ENCODE results near the gene PDCD5.

Gene PDCD5

DNA sequence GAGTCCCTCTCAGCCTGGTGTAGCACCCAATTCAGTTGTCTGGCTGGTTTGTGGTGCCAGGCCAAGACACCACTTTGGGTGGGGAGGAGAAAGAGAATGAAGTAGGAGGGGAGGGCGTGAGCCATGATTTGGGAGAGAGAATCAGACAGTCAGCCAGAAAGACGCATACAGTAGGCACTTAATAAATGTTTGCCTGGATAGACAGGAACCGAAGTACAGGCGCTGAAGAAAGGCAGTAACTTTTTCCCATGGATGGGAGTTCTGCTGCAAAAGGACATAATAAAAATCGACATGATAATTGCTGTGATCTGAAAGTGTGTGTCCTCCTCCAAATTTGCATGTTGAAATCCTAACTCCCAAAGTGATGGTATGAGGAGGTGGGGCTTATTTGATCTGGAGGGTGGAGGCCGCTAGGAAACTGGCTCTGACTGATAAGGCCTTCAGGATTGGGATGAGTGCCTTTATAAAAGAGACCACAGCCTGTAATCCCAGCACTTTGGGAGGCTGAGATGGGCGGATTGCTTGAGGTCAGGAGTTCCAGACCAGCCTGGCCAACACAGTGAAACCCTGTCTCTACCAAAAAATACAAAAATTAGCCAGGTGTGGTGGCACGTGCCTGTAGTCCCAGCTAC lies 38.4 kb upstream of the PDCD5 start:
- no peak for DNase-seq (ENCODE audit: low read depth, low spot score)
- H3K4me3 ChIP-seq (ENCODE audit: low read depth, low read length) = no peak overlapping the region
- TF ChIP-seq, protein P1, sequence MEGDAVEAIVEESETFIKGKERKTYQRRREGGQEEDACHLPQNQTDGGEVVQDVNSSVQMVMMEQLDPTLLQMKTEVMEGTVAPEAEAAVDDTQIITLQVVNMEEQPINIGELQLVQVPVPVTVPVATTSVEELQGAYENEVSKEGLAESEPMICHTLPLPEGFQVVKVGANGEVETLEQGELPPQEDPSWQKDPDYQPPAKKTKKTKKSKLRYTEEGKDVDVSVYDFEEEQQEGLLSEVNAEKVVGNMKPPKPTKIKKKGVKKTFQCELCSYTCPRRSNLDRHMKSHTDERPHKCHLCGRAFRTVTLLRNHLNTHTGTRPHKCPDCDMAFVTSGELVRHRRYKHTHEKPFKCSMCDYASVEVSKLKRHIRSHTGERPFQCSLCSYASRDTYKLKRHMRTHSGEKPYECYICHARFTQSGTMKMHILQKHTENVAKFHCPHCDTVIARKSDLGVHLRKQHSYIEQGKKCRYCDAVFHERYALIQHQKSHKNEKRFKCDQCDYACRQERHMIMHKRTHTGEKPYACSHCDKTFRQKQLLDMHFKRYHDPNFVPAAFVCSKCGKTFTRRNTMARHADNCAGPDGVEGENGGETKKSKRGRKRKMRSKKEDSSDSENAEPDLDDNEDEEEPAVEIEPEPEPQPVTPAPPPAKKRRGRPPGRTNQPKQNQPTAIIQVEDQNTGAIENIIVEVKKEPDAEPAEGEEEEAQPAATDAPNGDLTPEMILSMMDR (IDR thresholded peaks at IDR 0.05; ENCODE audit: low read depth, low read length) = no peak
- in situ Hi-C loops (cut with HindIII; ENCODE audit: low sequenced_read_pairs) = no loop called here

DNA sequence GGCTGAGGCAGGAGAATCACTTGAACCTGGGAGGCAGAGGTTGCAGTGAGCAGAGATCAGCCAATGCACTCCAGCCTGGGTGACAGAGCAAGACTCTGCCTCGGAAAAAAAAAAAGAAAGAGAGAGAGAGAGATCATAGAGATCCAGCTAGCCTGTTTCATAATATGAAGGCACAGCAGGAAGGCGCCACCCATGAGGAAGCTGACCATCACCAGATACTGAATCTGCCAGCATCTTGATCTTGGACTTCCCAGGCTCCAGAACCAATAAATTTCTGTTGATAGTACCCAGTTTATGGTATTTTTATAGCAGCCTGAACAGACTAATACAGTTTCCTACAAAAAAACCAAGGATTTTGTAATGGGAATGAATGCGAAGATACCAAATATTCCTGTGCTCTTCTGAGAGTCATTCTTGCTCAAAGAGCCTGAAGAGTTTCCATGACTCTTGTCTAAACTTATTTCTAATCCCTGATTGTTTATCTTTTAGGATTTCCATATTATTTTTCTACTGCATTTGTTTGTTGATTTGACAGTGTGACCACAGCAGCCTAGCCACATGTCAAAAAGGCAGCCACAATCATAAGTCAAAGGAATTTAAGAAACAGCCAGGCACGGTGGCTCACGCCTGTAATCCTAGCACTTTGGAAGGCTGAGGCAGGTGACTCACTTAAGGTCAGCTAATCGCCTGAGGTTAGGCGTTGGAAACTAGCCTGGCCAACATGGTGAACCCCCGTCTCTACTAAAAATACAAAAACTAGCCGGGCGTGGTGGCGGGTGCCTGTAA lies 37.7 kb upstream of the PDCD5 start:
- in situ Hi-C loops (cut with HindIII; ENCODE audit: low sequenced_read_pairs) = no loop called here
- TF ChIP-seq, protein P1 (IDR thresholded peaks at IDR 0.05; ENCODE audit: low read depth, low read length) = no peak
- no peak overlapping the region for H3K4me3 ChIP-seq (ENCODE audit: low read depth, low read length)
- DNase-seq (ENCODE audit: low read depth, low spot score) = no peak

DNA sequence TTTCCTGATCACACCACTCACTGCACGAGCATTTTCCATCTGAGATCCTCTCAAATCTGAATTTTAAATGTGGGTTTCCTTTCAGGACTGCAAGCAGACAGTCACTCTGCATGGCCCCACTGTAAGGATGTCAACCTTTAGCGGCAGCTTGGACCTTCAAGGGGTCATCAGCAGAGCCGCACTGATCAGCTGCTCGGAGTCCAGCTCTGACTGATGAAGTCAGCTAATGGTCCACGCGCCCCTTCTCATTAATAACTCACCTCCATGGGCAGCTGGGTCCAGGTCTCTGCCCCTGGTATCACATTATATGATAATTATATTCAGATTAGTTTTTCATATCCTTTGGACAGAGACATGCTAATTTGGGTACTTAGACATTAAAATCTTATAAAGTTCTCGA lies 36.1 kb upstream of the PDCD5 start:
- no peak for DNase-seq (ENCODE audit: low read depth, low spot score)
- H3K4me3 ChIP-seq (ENCODE audit: low read depth, low read length) = no peak overlapping the region
- TF ChIP-seq, protein P1 (IDR thresholded peaks at IDR 0.05; ENCODE audit: low read depth, low read length) = no peak
- in situ Hi-C loops (cut with HindIII; ENCODE audit: low sequenced_read_pairs) = no loop called here

DNA sequence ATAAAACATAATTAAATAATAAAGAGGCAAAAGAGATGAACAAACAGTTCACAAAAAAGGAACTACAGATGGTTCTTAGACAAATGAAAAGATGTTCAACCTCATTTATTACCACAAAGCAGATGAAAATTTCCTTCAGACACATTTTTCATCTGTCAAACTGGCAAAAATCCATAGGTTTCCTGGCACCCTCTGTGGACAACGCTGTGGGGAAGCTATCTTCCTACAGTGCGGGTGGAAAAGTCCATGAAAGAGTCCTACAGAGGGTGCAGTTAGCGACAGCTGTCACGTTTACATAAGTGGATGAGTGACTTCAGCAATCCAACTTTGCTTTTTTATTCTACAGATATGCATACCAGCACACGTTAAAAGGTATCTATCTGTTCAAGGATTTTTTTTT lies 30.3 kb upstream of the PDCD5 start:
- no peak overlapping the region for H3K4me3 ChIP-seq (ENCODE audit: low read depth, low read length)
- no peak for DNase-seq (ENCODE audit: low read depth, low spot score)
- TF ChIP-seq, protein P1 (IDR thresholded peaks at IDR 0.05; ENCODE audit: low read depth, low read length) = no peak
- in situ Hi-C loops (cut with HindIII; ENCODE audit: low sequenced_read_pairs) = no loop called here

DNA sequence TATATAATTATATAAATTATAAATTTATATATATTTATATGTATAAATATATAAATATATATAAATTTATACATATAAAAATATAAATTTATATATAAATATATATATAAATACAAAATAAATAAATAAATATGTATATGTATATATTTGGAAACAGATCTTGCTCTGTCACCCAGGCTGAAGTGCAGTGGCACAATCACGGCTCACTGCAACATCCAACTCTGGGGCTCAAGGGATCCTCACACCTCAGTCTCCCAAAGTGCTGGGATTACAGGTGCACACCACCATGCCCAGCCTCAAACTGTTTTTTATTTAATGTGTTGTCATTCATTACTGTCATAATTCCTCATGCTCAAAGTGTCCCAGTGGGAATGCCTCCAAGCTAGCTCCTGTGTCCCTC lies 25.2 kb upstream of the PDCD5 start:
- TF ChIP-seq, protein P1 (IDR thresholded peaks at IDR 0.05; ENCODE audit: low read depth, low read length) = no peak
- in situ Hi-C loops (cut with HindIII; ENCODE audit: low sequenced_read_pairs) = no loop called here
- DNase-seq (ENCODE audit: low read depth, low spot score) = no peak
- no peak overlapping the region for H3K4me3 ChIP-seq (ENCODE audit: low read depth, low read length)

DNA sequence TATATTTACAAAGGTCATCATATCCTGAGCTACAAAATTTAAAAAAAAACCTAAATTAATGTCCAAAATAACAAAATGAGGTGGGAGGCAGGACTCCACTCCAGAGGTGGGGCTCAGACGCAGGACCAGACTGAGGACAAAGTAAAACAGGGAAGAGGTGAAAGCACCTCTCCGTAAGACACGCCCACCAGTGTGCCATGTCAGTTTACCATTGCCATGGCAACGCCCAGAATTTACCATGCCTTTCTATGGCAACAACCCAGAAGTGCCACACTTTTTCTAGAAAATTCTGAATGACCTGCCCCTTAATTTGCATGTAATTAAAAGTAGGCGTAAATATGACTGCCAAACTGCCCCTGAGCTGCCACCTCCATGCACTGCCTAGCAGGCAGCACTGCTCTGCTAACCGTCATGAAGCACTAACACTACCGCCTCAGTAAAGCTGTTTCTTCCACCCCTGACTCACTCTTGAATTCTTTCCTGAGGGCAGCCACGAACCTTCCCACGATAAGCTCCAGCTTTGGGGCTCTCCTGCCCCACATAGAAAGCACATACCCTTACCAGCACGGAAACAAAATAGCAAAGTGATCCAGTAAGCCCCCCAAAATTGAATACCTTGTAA lies 22.3 kb upstream of the PDCD5 start:
- in situ Hi-C loops (cut with HindIII; ENCODE audit: low sequenced_read_pairs) = no loop called here
- TF ChIP-seq, protein P1 (IDR thresholded peaks at IDR 0.05; ENCODE audit: low read depth, low read length) = no peak
- H3K4me3 ChIP-seq (ENCODE audit: low read depth, low read length) = no peak overlapping the region
- DNase-seq (ENCODE audit: low read depth, low spot score) = no peak
